ENCODE measurements around the gene PCBP4. TPM values are rescaled to one million over a fixed set of nuclear protein-coding genes. Genes with fewer than 3 reads are reported as not detected.
"Not testable (repeated sequence)": the region's sequence is repeated elsewhere in the genome, so short reads cannot be mapped to it uniquely, and the experiment has no call there.

The PCBP4 gene
- polyA plus RNA-seq, 1 donor (not counting 4 experiments of a cell fraction or from before 2014, with no cell fraction given), result 25.2 TPM

- peaks cover 32% of the 10 kb centered on the region for H3K79me2 ChIP-seq (ENCODE audit: control insufficient read depth, insufficient read depth, low read length)
- H3K9me3 ChIP-seq (ENCODE audit: control insufficient read depth, low read depth, low read length), result no peaks in the 10 kb centered on the region
- H2AFZ ChIP-seq (ENCODE audit: control insufficient read depth, low read length), result no peak overlapping the region
- TF ChIP-seq EZH2 (IDR thresholded peaks at IDR 0.05; ENCODE audit: low read length) (no peak), CTCF (optimal IDR thresholded peaks at IDR 0.05 in 1 of 3, IDR thresholded peaks at IDR 0.05 in 1 of 3, conservative IDR thresholded peaks at IDR 0.05 in 1 of 3; ENCODE audit: extremely low read depth in 1 of 3, insufficient read depth in 2 of 3, low read length in 3 of 3) (no peak)
- peak overlapping the region; percentile 16 for H3K4me2 ChIP-seq (ENCODE audit: control insufficient read depth, extremely low read depth, insufficient read depth, low read depth, low read length)
- H3K9me1 ChIP-seq (ENCODE audit: control insufficient read depth, extremely low read depth, insufficient read depth, low read length), result peaks cover 3% of the 10 kb centered on the region
- H3K4me3 ChIP-seq (ENCODE audit: control insufficient read depth in 2 of 3, extremely low read depth in 1 of 3, insufficient read depth in 2 of 3, low read depth in 1 of 3, low read length in 3 of 3), result no peak overlapping the region
- H3K9ac ChIP-seq (ENCODE audit: control insufficient read depth, extremely low read depth, insufficient read depth, low read length), result no peak overlapping the region
- FAIRE-seq, result no peak
- H3K27ac ChIP-seq (ENCODE audit: control insufficient read depth, insufficient read depth, low read length), result no peak overlapping the region
- H3K36me3 ChIP-seq (ENCODE audit: control insufficient read depth in 2 of 2, extremely low read depth in 1 of 2, insufficient read depth in 2 of 2, low read length in 2 of 2), result peaks cover 23 to 39% of the 10 kb centered on the region in 2 experiments
- dilution Hi-C loops (cut with MboI; ENCODE audit: extremely low pct_ligation_motif_present, low sequenced_read_pairs), result no loop called here
- DNase-seq (ENCODE audit: low read depth, low spot score), result no peak
- H3K27me3 ChIP-seq (ENCODE audit: control insufficient read depth, extremely low read depth, insufficient read depth, low read length), result no peaks in the 10 kb centered on the region
- peaks cover 9% of the 10 kb centered on the region for H4K20me1 ChIP-seq (ENCODE audit: control insufficient read depth, extremely low read depth, insufficient read depth, low read length)
- H3K4me1 ChIP-seq (ENCODE audit: control insufficient read depth, extremely low read depth, insufficient read depth, low read length), result peaks cover 18% of the 10 kb centered on the region
These were observed 24.9 kb upstream of the PCBP4 start for GRCh38 chr3:51992017-51992682.

GRCh38 chr3:51990501-51990971 is 23.3 kb upstream of the PCBP4 start:
- H4K20me1 ChIP-seq (ENCODE audit: control insufficient read depth, extremely low read depth, insufficient read depth, low read length); FAIRE-seq; H2AFZ ChIP-seq (ENCODE audit: control insufficient read depth, low read length); H3K9me1 ChIP-seq (ENCODE audit: control insufficient read depth, extremely low read depth, insufficient read depth, low read length); dilution Hi-C loops (cut with MboI; ENCODE audit: extremely low pct_ligation_motif_present, low sequenced_read_pairs); H3K27ac ChIP-seq (ENCODE audit: control insufficient read depth, insufficient read depth, low read length); H3K9me3 ChIP-seq (ENCODE audit: control insufficient read depth, low read depth, low read length); H3K9ac ChIP-seq (ENCODE audit: control insufficient read depth, extremely low read depth, insufficient read depth, low read length); DNase-seq (ENCODE audit: low read depth, low spot score); H3K4me3 ChIP-seq (ENCODE audit: control insufficient read depth in 2 of 3, extremely low read depth in 1 of 3, insufficient read depth in 2 of 3, low read depth in 1 of 3, low read length in 3 of 3); H3K27me3 ChIP-seq (ENCODE audit: control insufficient read depth, extremely low read depth, insufficient read depth, low read length); H3K4me2 ChIP-seq (ENCODE audit: control insufficient read depth, extremely low read depth, insufficient read depth, low read depth, low read length): not testable (repeated sequence)
- Histone ChIP-seq H3K4me1 (ENCODE audit: control insufficient read depth, extremely low read depth, insufficient read depth, low read length) (peaks cover 18% of the 10 kb centered on the region), H3K79me2 (ENCODE audit: control insufficient read depth, insufficient read depth, low read length) (peaks cover 30% of the 10 kb centered on the region), H3K36me3 (ENCODE audit: control insufficient read depth in 2 of 2, extremely low read depth in 1 of 2, insufficient read depth in 2 of 2, low read length in 2 of 2) (peaks cover 26 to 39% of the 10 kb centered on the region in 2 experiments)

All from keratinocyte (primary cell).